ENCODE results near the gene COL27A1.

COL27A1 gene

GRCh38 chr9:114116126-114116747 lies 39.1 kb upstream of the COL27A1 start:
- no peaks in the 10 kb centered on the region for H3K27me3 ChIP-seq (replicated peaks; ENCODE audit: control insufficient read depth, insufficient read depth, low read length, poor library complexity, severe bottlenecking)
- no peaks in the 10 kb centered on the region for H3K4me1 ChIP-seq (ENCODE audit: control insufficient read depth, insufficient read depth, low read length, poor library complexity, severe bottlenecking)
- DNase-seq, result no peak
- H3K4me3 ChIP-seq (ENCODE audit: insufficient read depth, low read depth, low read length, poor library complexity, severe bottlenecking), result no peak overlapping the region
- no peaks in the 10 kb centered on the region for H3K36me3 ChIP-seq (ENCODE audit: control insufficient read depth, insufficient read depth, low read length)
- H3K27ac ChIP-seq (ENCODE audit: insufficient read depth, low read length, poor library complexity, severe bottlenecking), result no peak overlapping the region
- H3K9me3 ChIP-seq (ENCODE audit: control insufficient read depth, low read length), result no peaks in the 10 kb centered on the region

DNA sequence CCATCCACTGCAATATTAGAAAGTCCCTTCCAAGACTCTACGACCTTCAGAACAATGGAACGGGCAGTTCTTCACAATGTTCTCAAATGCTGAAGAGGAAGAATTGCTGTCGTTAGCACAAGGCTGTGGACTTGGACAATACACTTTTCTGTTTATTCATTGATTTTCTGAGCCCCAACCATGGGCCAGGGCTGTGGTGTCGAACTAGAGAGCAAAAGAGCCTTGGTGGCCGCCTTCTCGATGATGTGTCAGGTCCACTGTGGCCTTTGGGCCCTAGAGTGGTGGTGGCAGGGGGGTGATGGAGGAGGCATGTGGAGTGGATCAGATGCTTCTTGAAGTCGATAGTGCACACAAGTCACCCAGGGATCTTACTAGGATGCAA lies 37.7 kb upstream of the COL27A1 start:
- Histone ChIP-seq H3K9me3 (ENCODE audit: control insufficient read depth, low read length) (no peaks in the 10 kb centered on the region), H3K4me3 (ENCODE audit: insufficient read depth, low read depth, low read length, poor library complexity, severe bottlenecking) (no peak overlapping the region), H3K36me3 (ENCODE audit: control insufficient read depth, insufficient read depth, low read length) (no peaks in the 10 kb centered on the region), H3K27me3 (replicated peaks; ENCODE audit: control insufficient read depth, insufficient read depth, low read length, poor library complexity, severe bottlenecking) (no peaks in the 10 kb centered on the region), H3K27ac (ENCODE audit: insufficient read depth, low read length, poor library complexity, severe bottlenecking) (no peak overlapping the region), H3K4me1 (ENCODE audit: control insufficient read depth, insufficient read depth, low read length, poor library complexity, severe bottlenecking) (no peaks in the 10 kb centered on the region)
- DNase-seq, result no peak

- Histone ChIP-seq H3K27me3 (replicated peaks; ENCODE audit: control insufficient read depth, insufficient read depth, low read length, poor library complexity, severe bottlenecking) (no peaks in the 10 kb centered on the region), H3K4me1 (ENCODE audit: control insufficient read depth, insufficient read depth, low read length, poor library complexity, severe bottlenecking) (no peaks in the 10 kb centered on the region), H3K4me3 (ENCODE audit: insufficient read depth, low read depth, low read length, poor library complexity, severe bottlenecking) (no peak overlapping the region), H3K36me3 (ENCODE audit: control insufficient read depth, insufficient read depth, low read length) (no peaks in the 10 kb centered on the region), H3K9me3 (ENCODE audit: control insufficient read depth, low read length) (no peaks in the 10 kb centered on the region), H3K27ac (ENCODE audit: insufficient read depth, low read length, poor library complexity, severe bottlenecking) (no peak overlapping the region)
- no peak for DNase-seq
These were observed 37.1 kb upstream of the COL27A1 start for GRCh38 chr9:114117996-114118830.

DNA sequence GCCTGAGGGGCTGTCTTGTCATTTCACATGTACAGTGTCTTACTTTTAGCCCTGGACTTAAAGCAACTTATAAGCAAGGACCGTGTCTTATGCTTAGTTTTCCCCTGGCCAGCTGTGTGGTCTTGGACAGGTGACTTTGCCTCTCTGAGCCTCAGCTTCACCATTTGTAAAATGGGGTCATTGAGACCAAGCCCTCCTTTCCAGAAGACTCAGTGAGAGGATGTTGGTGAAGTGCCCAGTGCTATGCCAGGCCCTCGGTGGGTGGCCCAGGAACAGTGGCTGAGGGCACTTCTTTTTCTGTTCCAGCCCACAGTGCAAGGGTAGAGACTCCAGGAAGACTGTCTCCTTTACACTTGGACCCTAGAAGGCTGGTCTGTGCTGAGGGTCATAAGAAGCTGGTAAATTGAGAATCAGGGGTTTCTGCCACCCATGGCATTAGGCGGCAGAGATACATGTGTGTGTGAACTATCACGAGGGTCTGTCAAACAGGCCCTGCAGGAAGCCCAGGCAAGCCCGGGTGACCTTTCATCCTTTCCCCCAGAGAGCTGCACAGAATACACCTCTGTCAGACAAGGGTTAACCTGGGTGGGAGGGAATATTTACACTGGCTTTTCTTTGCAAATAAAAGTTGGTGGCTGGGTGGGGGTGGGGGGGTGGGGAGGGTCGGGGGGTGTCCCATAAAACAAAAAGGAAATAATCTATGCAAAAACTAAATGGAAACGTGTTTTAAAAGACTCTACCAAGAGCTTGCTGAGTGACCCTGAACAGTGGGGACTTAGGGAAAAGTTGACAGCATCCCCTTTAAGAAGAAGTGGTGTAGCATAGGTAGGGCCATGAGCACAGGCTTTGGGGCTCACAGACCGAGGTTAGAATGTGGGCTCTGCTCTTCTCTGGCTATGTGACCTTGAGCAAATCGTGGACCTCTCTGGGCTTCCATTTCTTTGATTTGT lies 35.8 kb upstream of the COL27A1 start:
- Histone ChIP-seq H3K27me3 (replicated peaks; ENCODE audit: control insufficient read depth, insufficient read depth, low read length, poor library complexity, severe bottlenecking) (no peaks in the 10 kb centered on the region), H3K36me3 (ENCODE audit: control insufficient read depth, insufficient read depth, low read length) (no peaks in the 10 kb centered on the region), H3K9me3 (ENCODE audit: control insufficient read depth, low read length) (no peaks in the 10 kb centered on the region), H3K4me1 (ENCODE audit: control insufficient read depth, insufficient read depth, low read length, poor library complexity, severe bottlenecking) (no peaks in the 10 kb centered on the region), H3K27ac (ENCODE audit: insufficient read depth, low read length, poor library complexity, severe bottlenecking) (no peak overlapping the region), H3K4me3 (ENCODE audit: insufficient read depth, low read depth, low read length, poor library complexity, severe bottlenecking) (no peak overlapping the region)
- DNase-seq, result no peak

DNA sequence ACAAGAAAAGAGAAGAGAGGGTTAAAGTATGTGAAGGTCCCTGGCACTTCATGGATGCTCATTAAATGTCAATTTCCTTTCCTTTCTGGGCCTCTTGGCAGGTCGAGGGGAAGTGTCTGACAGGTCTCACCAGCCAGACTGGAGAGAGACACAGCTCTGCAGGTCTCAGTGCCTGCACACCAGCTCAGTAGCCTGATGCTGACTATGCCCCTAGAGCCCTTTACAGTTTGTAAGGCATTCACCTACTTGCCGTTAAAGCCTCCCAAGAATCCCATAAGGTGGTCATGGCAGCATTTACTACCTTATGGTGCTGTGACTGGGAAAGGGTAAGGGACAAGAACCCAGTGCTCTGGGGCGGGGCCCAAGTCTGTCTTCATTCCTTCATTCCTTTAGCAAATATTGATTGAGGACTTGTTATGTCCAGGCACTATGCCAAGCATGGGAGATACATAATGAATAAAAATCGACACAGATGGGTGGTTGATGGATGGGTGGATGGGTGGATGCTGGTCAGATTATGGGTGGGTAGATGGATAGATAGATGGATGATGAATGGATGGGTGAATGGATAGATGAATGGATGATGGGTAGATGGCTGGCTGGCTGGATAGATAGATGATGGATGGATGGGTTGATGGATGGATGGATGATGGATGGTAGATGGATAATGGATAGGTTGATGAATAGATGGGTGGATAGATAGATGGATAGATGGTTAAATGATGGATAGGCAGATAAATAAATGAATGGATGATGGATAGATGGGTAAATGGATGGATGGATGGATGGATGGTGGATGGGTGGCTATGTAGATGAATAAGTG lies 34.9 kb upstream of the COL27A1 start:
- Histone ChIP-seq H3K4me3 (ENCODE audit: insufficient read depth, low read depth, low read length, poor library complexity, severe bottlenecking) (no peak overlapping the region), H3K36me3 (ENCODE audit: control insufficient read depth, insufficient read depth, low read length) (no peaks in the 10 kb centered on the region), H3K27ac (ENCODE audit: insufficient read depth, low read length, poor library complexity, severe bottlenecking) (no peak overlapping the region), H3K4me1 (ENCODE audit: control insufficient read depth, insufficient read depth, low read length, poor library complexity, severe bottlenecking) (no peaks in the 10 kb centered on the region), H3K9me3 (ENCODE audit: control insufficient read depth, low read length) (no peaks in the 10 kb centered on the region), H3K27me3 (replicated peaks; ENCODE audit: control insufficient read depth, insufficient read depth, low read length, poor library complexity, severe bottlenecking) (no peaks in the 10 kb centered on the region)
- no peak for DNase-seq

- no peaks in the 10 kb centered on the region for H3K4me1 ChIP-seq (ENCODE audit: control insufficient read depth, insufficient read depth, low read length, poor library complexity, severe bottlenecking)
- no peak for DNase-seq
- no peak overlapping the region for H3K27ac ChIP-seq (ENCODE audit: insufficient read depth, low read length, poor library complexity, severe bottlenecking)
- H3K4me3 ChIP-seq (ENCODE audit: insufficient read depth, low read depth, low read length, poor library complexity, severe bottlenecking), result no peak overlapping the region
- H3K27me3 ChIP-seq (replicated peaks; ENCODE audit: control insufficient read depth, insufficient read depth, low read length, poor library complexity, severe bottlenecking), result no peaks in the 10 kb centered on the region
- H3K9me3 ChIP-seq (ENCODE audit: control insufficient read depth, low read length), result no peaks in the 10 kb centered on the region
- no peaks in the 10 kb centered on the region for H3K36me3 ChIP-seq (ENCODE audit: control insufficient read depth, insufficient read depth, low read length)
These were observed 33.9 kb upstream of the COL27A1 start for GRCh38 chr9:114121227-114122135.

DNA sequence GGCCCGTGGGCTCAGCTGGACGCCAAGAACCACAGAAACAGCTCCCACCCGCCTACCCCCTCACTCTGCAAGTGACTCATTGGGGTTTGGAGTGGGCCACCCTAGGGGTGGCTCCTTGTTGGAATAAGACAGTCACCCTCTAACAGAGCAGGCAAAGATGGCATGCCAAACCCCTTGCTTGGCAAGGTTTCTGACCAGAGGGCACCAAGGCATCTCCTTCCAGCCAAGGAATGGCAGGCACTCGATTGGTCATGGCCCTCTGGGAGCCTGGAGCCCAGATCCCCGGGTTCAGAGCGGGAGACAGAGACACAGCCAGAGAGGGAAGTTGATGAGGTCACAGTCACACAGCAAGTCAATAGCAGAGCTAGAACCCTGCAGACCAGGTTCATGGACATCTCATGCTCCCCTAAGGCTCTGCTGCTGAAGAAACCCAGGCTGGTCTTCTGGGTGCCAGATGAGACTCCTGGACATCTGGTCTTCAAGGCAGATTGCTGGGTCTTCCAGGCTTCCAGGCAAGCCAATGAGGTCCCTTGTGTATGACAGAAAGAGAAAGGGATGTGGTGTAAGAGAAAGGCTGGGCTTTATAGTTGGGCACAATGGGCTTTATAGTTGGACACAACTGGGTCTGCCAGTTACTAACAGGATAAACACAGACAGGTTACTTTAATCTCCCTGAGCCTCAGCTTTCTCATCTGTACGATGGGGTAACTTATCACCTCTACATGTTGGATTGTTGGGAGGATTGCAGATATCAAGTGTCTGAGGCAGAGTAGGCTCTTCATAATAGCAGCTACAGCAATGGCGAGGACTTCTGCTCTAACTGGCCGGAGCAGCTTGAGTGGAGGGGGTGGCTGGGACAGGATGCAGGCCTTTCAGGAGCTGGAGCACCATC lies 33.0 kb upstream of the COL27A1 start:
- Histone ChIP-seq H3K4me1 (ENCODE audit: control insufficient read depth, insufficient read depth, low read length, poor library complexity, severe bottlenecking) (no peaks in the 10 kb centered on the region), H3K27me3 (replicated peaks; ENCODE audit: control insufficient read depth, insufficient read depth, low read length, poor library complexity, severe bottlenecking) (no peaks in the 10 kb centered on the region), H3K9me3 (ENCODE audit: control insufficient read depth, low read length) (no peaks in the 10 kb centered on the region), H3K4me3 (ENCODE audit: insufficient read depth, low read depth, low read length, poor library complexity, severe bottlenecking) (no peak overlapping the region), H3K27ac (ENCODE audit: insufficient read depth, low read length, poor library complexity, severe bottlenecking) (no peak overlapping the region), H3K36me3 (ENCODE audit: control insufficient read depth, insufficient read depth, low read length) (no peaks in the 10 kb centered on the region)
- DNase-seq, result no peak

Measured in effector memory CD4-positive, alpha-beta T cell (primary cell).